Right lobe of liver (tissue), 4 donors: ENCODE measurements around the gene ZNF226.

Experiments used
- POLR2A ChIP-seq: fragments of 450-650 bp; IDR thresholded peaks from one replicate; pipeline ENCODE4 v1.6.1; 2017; ENCODE audit warnings: antibody characterized with exemption, mild to moderate bottlenecking
- TF ChIP-seq, protein P1 (sequence below), 4 donors: fragments of 200-600 bp in 3 of 4; fragments of 450-650 bp in 1 of 4; IDR thresholded peaks; one replicate each; pipeline versions ENCODE4 v1.5.1 to v1.8.0; 2016 to 2022; ENCODE audit warnings: antibody characterized with exemption in 4 of 4, mild to moderate bottlenecking in 2 of 4
- donor health status: DM: no; HTN: no; CAD: no.
- donor health status: DM: no; HTN: no; CAD: no.
- donor health status: DM: no; HTN: yes; CAD: no.

- TF ChIP-seq POLR2A: peak; percentile 29
- TF ChIP-seq, protein P1, sequence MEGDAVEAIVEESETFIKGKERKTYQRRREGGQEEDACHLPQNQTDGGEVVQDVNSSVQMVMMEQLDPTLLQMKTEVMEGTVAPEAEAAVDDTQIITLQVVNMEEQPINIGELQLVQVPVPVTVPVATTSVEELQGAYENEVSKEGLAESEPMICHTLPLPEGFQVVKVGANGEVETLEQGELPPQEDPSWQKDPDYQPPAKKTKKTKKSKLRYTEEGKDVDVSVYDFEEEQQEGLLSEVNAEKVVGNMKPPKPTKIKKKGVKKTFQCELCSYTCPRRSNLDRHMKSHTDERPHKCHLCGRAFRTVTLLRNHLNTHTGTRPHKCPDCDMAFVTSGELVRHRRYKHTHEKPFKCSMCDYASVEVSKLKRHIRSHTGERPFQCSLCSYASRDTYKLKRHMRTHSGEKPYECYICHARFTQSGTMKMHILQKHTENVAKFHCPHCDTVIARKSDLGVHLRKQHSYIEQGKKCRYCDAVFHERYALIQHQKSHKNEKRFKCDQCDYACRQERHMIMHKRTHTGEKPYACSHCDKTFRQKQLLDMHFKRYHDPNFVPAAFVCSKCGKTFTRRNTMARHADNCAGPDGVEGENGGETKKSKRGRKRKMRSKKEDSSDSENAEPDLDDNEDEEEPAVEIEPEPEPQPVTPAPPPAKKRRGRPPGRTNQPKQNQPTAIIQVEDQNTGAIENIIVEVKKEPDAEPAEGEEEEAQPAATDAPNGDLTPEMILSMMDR (IDR thresholded peaks at IDR 0.05): no peak
Measured at GRCh38 chr19:44141191-44142058, 23.5 kb upstream of the ZNF226 start, which contains the start of gene ZNF234.
